Measurements from ENCODE around the gene SERPINE1.
"Not testable (repeated sequence)": the region's sequence is repeated elsewhere in the genome, so short reads cannot be mapped to it uniquely, and the experiment has no call there.

SERPINE1 gene

DNA sequence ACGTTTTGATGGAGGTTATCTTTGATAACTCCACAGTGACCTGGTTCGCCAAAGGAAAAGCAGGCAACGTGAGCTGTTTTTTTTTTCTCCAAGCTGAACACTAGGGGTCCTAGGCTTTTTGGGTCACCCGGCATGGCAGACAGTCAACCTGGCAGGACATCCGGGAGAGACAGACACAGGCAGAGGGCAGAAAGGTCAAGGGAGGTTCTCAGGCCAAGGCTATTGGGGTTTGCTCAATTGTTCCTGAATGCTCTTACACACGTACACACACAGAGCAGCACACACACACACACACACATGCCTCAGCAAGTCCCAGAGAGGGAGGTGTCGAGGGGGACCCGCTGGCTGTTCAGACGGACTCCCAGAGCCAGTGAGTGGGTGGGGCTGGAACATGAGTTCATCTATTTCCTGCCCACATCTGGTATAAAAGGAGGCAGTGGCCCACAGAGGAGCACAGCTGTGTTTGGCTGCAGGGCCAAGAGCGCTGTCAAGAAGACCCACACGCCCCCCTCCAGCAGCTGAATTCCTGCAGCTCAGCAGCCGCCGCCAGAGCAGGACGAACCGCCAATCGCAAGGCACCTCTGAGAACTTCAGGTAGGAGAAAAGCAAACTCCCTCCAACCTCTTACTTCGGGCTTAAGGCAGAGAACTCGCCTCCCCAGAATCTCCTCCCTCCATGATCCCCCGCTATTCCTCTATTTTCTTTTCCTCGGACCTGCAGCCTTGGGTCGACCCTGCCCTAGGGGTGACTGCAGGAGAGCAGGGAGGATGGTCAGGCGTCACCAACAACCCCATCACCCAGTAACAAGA, at the start of gene SERPINE1:
Gene SERPINE1 (plus strand): TSS at position 454 of the 809 bp plus-strand sequence. CDS start 1,290 bp downstream, outside the sequence.
- DNase-seq, result peak; percentile 69

DNA sequence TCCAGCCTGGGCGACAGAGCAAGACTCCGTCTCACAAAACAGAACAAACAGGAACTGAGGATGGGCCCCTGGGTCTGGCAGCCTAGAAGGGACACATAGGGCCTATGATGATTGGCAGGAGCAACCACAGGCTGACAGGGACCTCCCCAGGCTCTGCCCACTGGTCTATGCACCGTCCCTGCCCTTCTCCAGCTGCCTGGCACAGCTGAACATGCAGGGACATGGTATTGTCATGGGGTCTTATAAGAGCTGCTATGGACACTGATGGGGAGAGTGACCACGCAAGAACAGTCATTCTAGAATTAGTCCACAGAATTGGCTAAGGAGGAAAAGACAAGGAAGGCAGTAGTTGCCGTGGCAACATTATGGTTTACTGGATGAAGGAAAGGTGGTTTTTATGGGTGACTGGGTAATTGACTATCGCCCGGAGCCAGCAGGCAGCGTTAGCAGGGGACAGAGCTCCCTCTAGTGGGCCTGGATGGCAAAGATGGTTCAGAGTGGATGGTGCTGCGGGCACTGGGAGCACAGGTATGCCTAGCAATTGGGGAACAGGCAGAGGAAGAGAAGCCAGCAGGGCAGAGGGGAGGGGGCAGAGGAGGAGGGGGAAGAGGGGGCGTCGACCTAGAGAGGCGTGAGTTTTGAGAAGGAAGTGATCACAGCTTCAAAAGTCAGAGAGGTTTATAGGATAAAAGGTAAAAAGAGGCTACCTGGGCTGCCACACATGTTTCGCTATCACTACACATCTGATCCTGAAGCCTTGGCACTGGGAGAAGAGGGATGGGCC, 49.4 kb upstream of the SERPINE1 start:
- DNase-seq, result peak; percentile 74

DNA sequence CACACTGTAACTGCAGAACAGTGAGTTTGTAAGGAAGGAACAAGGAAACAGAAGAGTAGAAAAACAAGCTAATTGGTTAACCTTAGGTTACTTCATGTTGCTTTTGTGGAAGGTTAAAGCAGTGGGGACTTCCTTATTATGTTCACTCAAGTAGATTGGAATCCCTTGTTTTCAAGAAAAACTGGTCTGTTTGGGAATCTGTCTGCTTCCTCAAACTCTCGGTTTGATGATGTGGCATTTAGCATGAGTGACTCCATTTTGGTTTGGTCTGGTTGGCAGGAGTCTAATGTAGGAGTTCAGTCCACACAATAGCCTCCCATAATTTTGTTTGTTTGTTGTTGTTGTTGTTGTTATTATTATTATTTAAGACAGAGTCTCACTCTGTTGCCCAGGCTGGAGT, 45.5 kb upstream of the SERPINE1 start:
- DNase-seq, result no peak

DNA sequence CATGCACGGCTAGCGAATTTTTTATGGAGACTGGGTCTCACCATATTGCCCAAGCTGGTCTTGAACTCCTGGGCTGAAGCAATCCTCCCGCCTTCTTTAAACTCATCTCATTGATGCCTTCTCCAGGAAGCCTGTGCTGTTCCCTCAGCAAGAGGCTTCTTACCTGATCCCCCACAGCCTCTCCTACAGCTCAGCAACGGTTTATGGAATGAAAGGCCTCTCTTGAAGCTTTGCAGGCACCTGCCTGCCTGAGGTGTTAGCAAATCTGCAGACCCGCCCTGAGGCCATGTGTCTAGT, 42.1 kb upstream of the SERPINE1 start:
- DNase-seq, result no peak

DNA sequence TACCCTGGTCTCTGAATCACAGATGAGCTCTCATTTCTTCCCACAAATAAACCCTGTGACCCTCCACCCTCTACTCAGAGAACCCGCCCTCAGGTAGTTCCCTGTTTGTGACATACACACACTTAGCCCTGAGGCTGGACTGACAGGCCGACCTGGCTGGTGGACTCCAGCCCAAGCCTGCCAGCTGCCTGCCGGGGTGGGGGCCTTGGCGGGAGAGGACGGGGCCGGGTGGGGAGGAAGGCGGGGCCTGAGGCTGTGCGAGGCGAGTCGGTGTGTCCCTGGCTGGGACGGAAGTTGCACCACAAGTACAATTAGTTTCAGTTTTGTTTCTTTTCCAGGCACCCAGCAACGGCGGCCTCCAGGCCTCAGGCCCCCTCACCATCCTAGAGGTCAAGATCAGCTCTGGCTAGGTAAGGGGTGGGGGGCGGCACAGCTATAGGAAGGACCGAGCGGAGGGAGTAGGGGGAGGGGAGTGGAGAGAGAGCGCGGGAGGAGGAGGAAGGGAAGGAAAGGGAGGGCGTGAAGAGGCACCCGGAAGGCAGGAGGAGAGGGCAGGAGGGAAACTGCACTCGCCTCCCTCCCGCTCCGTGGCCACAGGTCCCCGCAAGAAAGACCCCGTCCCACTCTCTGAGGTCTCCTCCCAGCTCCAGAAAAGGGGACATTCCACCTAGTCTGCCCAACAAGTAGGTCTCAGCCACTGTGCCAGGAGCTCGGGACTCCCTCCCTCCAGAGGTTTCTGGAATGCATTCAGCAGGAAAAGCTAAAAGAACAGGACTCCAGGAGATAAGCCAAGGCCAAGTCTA, 41.5 kb upstream of the SERPINE1 start, which contains the start of gene TRIM56:
Gene TRIM56 (plus strand): TSS at position 320 of the 803 bp plus-strand sequence. CDS start 1,832 bp downstream, outside the sequence.
- peak; percentile 87 for DNase-seq

DNA sequence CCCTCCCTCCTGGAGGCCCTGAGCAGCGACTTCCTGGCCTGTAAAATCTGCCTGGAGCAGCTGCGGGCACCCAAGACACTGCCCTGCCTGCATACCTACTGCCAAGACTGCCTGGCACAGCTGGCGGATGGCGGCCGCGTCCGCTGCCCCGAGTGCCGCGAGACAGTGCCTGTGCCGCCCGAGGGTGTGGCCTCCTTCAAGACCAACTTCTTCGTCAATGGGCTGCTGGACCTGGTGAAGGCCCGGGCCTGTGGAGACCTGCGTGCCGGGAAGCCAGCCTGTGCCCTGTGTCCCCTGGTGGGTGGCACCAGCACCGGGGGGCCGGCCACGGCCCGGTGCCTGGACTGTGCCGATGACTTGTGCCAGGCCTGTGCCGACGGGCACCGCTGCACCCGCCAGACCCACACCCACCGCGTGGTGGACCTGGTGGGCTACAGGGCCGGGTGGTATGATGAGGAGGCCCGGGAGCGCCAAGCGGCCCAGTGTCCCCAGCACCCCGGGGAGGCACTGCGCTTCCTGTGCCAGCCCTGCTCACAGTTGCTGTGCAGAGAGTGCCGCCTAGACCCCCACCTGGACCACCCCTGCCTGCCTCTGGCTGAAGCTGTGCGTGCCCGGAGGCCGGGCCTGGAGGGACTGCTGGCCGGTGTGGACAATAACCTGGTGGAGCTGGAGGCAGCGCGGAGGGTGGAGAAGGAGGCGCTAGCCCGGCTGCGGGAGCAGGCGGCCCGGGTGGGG, 39.4 kb upstream of the SERPINE1 start:
- no peak for DNase-seq

DNA sequence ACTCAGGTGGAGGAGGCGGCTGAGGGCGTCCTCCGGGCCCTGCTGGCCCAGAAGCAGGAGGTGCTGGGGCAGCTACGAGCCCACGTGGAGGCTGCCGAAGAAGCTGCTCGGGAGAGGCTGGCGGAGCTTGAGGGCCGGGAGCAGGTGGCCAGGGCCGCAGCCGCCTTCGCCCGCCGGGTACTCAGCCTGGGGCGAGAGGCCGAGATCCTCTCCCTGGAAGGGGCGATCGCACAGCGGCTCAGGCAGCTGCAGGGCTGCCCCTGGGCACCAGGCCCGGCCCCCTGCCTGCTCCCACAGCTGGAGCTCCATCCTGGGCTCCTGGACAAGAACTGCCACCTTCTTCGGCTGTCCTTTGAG, 38.9 kb upstream of the SERPINE1 start:
- no peak for DNase-seq

DNA sequence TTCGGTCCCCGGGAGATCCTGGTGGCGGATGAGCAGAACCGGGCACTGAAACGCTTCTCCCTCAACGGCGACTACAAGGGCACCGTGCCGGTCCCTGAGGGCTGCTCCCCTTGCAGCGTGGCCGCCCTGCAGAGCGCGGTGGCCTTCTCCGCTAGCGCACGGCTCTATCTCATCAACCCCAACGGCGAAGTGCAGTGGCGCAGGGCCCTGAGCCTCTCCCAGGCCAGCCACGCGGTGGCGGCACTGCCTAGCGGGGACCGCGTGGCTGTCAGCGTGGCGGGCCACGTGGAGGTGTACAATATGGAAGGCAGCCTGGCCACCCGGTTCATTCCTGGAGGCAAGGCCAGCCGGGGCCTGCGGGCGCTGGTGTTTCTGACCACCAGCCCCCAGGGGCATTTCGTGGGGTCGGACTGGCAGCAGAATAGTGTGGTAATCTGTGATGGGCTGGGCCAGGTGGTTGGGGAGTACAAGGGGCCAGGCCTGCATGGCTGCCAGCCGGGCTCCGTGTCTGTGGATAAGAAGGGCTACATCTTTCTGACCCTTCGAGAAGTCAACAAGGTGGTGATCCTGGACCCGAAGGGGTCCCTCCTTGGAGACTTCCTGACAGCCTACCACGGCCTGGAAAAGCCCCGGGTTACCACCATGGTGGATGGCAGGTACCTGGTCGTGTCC, 37.9 kb upstream of the SERPINE1 start:
- DNase-seq, result no peak

DNA sequence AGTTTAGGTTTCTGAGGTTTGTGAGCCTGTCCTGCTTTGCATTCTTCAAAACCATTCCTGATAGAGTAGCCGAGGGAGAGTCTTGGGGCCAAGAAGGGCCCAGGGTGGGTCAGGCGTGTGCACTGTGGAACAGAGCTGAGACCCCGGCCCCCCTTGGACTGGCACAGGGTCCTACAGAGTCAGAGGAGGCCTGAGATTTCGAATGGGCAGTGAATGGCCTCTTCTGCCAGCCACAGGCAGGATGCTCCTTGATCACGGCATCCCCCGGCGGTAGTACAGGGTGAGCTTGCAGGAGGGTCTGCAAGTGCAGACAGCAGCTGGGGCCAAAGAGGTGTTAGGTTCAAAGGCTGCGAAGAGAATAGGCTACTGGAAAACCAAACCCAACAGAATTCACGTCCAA, 37.0 kb upstream of the SERPINE1 start:
- DNase-seq, result no peak

DNA sequence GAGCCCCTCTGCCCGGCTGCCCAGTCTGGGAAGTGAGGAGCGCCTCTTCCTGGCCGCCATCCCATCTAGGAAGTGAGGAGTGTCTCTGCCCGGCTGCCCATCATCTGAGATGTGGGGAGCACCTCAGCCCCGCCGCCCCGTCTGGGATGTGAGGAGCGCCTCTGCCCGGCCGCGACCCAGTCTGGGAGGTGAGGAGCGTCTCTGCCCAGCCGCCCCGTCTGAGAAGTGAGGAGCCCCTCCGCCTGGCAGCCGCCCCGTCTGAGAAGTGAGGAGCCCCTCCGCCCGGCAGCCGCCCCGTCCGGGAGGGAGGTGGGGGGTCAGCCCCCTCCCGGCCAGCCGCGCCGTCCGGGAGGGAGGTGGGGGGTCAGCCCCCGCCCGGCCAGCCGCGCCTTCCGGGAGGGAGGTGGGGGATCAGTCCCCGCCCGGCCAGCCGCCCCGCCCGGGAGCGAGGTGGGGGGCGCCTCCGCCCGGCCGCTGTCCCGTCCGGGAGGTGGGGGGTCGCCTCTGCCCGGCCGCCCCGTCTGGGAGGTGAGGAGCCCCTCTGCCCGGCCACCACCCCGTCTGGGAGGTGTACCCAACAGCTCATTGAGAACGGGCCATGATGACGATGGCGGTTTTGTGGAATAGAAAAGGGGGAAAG, 34.5 kb upstream of the SERPINE1 start:
- DNase-seq, result not testable (repeated sequence)

DNA sequence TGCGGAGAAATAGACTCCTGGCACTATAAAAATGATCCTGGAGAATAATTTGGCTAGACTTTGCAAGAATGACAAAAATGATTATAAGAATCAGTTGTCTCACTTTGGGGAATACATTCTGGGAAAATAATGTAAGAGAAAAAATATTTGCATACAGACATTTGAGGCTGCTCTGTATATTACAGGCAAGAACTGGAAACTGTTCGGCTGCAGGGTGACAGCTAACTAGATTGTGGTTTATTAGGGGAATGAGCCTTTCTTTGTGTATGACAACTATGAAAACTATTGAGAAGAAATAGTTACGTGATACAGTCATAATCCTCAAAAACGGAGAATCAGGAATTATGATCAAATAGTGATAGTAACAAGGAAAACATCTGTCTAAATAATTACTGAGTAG, 33.0 kb upstream of the SERPINE1 start:
- no peak for DNase-seq

DNA sequence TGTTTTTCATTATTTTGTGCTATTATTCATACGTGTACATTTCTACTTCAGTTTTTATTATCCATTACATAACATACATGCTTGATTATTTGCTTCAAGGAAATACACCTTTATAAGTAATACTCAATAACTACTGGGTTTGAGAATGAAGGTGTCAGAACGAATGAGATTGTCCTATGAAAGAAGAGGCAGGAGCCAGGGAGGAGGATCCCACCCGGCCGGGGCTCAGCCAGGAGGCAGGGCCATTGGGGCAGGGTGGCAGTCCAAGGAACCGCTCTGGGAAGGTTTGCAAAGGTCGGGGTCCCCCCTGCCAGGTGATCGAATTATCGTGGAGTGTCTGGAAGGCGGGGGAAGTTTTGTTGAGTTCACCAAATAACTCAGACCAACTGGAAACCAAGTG, 32.5 kb upstream of the SERPINE1 start:
- no peak for DNase-seq

DNA sequence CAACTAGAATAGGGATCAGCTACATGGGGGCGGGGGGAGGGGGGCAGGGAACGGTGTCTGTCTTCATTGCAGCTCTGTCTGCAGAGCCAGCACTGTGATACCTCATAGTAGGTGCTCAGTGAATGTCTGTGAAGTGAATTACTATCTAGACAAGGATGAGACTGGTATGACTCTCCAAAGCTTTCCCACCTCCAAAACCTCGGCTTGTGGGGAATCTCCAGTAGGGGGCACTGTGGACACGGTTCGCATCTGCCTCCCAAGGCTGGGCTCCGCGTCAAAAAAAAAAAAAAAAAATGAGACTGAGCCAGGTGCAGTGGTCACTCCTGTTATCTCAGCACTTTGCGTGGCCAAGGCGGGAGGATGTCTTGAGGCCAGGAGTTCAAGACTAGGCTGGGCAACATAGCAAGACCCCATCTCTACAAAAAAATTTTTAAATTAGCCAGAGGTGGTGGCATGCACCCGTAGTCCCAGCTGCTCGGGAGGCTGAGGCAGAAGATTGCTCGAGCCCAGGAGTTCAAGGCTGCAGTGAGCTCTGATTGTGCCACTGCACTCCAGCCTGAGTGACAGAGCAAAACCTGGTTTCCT, 32.0 kb upstream of the SERPINE1 start:
- DNase-seq, result no peak

DNA sequence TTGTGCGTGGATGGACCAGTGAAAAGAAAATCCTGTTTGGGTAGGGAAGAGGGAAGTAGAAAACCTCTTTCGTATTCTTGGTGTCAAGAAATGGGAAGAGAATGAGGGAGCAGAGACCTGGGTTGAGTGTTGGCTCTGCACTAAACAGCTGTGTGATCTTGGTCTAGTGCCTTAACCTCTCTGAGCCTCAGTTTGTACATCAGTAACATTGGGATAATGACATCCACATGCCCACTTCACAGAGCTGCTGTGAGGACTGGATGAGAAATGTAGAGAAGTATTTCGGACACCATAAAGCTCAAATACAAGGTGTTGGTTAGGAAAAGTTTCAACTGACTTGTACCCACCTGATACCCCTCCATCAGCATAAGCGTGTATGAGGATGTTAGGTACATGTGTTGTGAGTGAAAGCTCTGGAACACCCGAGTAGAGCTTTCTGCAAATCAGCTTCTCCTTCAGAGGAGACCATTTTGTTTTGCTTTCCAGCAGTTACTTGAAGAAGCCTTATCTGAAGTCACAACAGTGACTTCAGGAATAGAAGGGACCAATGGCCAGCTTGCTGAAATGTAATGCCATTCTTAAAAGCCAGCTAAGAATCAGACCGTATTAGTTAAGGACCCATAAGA, 30.5 kb upstream of the SERPINE1 start:
- no peak for DNase-seq

DNA sequence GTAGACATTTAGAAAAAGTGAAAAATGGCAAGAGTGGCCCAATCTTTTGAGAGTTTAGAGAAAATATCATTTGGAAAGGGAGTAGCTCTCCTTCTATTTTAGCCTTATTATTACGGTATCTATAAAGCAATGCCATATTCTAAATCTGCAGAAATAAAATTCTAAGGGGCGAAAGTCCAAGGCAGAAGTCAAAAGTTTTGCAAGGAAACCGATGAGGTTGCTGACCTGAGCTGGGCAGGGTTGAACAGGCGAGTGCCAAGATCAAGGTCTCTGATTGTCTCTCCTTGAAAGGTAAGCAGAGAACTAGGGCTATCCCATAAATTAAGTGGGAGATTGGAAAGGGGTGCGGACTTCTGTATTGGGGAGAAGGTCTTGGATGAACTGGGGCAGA, 30.0 kb upstream of the SERPINE1 start:
- no peak for DNase-seq

DNA sequence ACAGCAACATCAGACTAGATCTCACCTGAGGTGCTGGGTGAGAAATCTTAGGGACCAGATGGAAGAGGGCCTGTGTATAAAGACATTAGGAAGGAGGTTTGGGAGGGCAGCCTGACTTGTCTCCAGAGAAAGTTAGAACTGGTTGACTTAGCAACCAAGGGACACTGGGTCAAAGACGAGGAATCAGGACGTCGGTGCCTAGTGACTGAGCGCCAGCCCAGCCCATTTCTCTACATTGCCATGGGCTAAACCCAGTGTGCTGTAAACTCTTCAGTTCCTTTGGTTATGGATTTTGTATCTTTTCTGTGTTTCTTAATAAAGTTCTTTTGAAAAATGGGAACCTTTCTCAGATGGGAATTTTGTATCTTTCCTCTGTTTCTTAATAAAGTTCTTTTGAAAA, 29.3 kb upstream of the SERPINE1 start:
- no peak for DNase-seq

DNA sequence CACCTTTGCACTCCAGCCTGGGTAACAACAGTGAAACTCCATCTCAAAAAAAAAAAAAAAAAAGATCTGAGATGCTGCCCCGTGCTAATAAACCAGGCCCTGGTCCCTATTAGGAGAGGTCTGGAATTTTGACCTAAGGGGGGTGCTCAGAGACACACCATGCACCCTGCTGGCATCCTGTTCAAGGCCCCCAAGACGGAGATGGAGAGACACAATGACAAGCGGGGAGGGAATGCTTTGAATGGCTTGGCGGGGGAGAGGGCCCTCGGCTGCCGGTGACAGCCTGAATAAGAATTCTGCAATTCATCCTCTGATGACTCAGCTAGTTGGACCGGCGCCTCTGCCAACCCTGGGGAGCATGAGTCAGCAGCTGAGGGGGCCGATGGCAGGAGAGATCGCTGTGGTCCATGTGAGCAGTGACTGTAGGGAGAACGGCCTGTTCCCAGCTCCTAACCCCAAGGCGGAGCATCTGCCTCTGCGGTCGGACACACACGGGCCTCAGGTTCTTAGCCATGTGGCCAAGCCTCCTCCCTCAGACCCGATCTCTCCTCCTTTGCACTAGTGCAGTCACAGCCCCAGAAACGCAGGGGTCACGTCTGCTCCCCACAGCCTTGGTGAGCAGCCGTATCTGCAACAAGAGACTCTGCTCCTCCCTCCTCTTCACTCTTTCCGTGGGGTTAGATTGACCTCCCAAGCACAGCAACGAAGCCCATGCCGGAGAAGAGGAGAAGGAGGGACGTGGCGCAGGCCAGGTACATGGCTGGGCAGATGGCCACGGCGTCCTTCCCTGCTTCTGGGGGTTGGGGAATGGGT, 26.7 kb upstream of the SERPINE1 start:
- DNase-seq, result peak; percentile 25

DNA sequence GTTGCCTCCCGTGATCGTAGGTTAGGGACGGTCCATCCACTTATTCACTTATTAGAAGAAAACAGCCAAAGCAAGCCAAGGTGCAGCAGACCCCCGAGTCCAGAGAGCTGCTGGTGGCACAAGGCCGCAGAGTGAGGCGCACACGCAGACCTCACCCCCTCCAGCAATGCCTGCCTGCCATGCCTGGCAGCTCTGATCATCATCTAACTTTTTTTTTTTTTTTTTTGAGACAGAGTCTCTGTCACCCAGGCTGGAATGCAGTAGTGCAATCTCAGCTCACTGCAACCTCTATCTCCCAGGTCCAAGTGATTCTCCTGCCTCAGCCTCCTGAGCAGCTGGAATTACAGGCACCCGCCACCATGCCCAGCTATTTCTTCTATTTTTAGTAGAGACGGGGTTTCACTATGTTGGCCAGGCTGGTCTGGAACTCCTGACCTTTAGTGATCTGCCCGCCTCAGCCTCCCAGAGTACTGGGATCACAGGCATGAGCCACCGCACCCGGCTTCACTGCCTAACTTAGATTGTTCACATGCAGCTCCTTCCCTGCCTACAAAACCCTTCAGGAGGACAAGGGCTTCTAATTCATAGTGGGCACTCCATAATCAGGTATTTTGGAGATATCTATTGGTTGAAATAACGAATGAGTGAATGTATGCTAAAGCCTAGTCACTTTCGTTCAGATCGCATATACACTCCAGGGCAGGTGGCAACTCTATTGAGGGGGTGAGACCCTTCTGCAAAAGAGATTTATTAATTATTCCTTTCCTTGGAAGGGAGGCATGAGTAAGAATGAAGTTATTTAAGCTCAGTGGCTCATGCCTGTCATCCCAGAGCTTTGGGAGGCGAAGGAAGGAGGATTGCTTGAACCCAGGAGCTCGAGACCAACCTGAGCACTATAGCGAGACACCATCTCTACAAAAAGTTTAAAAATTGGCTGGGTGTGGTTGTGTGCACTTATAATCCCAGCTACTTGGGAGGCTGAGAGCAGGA, 25.8 kb upstream of the SERPINE1 start:
- no peak for DNase-seq

DNA sequence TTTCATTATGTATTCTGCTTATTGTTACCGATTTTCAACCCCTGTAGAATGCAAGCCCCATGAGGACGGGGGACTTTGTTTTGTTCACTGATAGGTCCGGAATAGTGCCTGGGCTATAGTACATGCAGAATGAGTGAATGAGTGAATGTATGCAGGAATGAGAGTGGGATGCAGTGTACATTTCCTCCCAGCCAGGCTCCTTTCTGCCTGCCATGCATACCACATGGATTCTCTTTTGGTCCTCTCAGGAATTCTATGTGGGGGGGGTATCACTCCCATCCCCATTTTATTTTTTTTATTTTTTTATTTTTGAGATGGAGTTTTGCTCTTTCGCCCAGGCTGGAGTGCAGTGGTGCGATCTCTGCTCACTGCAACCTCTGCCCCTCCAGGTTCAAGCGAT, 24.9 kb upstream of the SERPINE1 start:
- no peak for DNase-seq

Data from NK-92 treated with Interleukin-12 subunit alpha and Interleukin-12 subunit beta, amount 100 ng/mL, for 24 hours (cell line).